Gastrocnemius medialis (tissue), 4 donors: ENCODE measurements around the gene CELSR1.

ENCODE experiments used
- POLR2A ChIP-seq, 2 donors: fragments of 450-650 bp; IDR thresholded peaks; one replicate each; pipeline ENCODE4 v1.6.1; 2017; ENCODE audit warnings: antibody characterized with exemption in 2 of 2, mild to moderate bottlenecking in 2 of 2, moderate library complexity in 2 of 2
- TF ChIP-seq, protein P1 (sequence below), 5 experiments: fragments of 450-650 bp in 3 of 5; fragments of 200-600 bp in 2 of 5; sonication (generic) in 2 of 5; IDR thresholded peaks in 4 of 5; conservative IDR thresholded peaks in 1 of 5; 1 replicate in 4 of 5; 2 replicates in 1 of 5; pipeline ENCODE4 v1.5.1; 2016 to 2019; ENCODE audit warnings: antibody characterized with exemption in 5 of 5, mild to moderate bottlenecking in 3 of 5, moderate library complexity in 3 of 5

DNA sequence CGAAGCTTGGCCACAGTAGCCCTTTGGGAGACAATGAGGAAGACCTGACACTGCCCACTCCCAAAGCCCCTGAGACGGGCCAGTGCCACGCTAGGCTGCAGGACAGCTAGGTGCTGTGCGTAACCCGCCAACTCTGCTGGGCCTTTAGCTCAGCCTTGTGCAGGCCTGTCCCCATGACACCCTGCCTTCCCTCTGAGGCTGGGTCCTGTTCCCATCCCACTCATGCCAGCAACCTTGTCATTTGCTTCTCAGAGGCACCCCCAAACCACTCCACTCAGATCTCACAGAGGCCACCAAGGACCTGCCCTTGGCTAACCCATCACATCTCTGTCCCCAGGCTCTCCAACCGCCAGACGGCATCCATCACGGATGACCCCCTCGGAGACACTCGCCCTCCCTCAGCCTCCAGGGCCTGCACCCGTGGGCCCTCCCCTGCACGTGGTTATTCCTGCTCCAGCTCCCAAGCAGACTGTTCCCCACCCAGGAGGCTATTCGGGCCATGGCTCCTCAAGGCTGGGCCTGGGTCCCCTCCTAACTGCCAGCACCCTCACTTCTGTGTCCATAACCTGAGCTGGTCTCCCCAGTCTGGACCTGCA lies 11.1 kb downstream of the CELSR1 start:
- TF ChIP-seq, protein P1, sequence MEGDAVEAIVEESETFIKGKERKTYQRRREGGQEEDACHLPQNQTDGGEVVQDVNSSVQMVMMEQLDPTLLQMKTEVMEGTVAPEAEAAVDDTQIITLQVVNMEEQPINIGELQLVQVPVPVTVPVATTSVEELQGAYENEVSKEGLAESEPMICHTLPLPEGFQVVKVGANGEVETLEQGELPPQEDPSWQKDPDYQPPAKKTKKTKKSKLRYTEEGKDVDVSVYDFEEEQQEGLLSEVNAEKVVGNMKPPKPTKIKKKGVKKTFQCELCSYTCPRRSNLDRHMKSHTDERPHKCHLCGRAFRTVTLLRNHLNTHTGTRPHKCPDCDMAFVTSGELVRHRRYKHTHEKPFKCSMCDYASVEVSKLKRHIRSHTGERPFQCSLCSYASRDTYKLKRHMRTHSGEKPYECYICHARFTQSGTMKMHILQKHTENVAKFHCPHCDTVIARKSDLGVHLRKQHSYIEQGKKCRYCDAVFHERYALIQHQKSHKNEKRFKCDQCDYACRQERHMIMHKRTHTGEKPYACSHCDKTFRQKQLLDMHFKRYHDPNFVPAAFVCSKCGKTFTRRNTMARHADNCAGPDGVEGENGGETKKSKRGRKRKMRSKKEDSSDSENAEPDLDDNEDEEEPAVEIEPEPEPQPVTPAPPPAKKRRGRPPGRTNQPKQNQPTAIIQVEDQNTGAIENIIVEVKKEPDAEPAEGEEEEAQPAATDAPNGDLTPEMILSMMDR (IDR thresholded peaks at IDR 0.05 in 4 of 5, conservative IDR thresholded peaks at IDR 0.05 in 1 of 5), result no peak
- no peak for TF ChIP-seq POLR2A (IDR thresholded peaks at IDR 0.05)
